ENCODE results near the gene TSC22D2.

TSC22D2 gene

DNA sequence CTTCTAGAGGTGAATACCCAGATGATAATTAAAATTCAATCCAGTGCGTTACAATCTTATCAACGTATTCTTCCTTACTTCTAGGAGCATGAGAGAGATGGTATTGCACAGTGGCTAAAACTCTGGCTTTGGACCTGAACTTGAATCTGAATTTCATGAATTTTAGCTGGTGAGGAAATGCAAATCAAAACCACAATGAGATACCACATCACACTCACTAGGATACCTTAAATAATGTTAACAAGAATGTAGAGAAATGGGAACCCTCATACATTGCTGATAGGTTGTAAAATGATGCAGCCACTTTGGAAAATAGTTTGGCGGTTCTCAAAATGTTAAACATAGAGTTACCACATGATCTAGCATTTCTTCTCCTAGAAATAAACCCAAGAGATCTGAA lies 47.1 kb upstream of the TSC22D2 start:
- TF ChIP-seq CSDC2 (CRISPR knock-in tag; IDR thresholded peaks at IDR 0.05) (no peak), GLIS3 (CRISPR knock-in tag; IDR thresholded peaks at IDR 0.05) (no peak), TCF4 (CRISPR knock-in tag; IDR thresholded peaks at IDR 0.05; ENCODE audit: borderline replicate concordance) (no peak), TSHZ2 (CRISPR knock-in tag; IDR thresholded peaks at IDR 0.05) (no peak), ZC3H10 (CRISPR knock-in tag; IDR thresholded peaks at IDR 0.05) (no peak), OSR1 (CRISPR knock-in tag; IDR thresholded peaks at IDR 0.05) (no peak), BACH2 (CRISPR knock-in tag; IDR thresholded peaks at IDR 0.05; ENCODE audit: borderline replicate concordance) (no peak), PPARA (CRISPR knock-in tag; IDR thresholded peaks at IDR 0.05; ENCODE audit: borderline replicate concordance) (no peak), SNAI2 (CRISPR knock-in tag; IDR thresholded peaks at IDR 0.05) (no peak), ZNF70 (CRISPR knock-in tag; IDR thresholded peaks at IDR 0.05) (no peak), ZFP30 (CRISPR knock-in tag; IDR thresholded peaks at IDR 0.05) (no peak), TOX (CRISPR knock-in tag; IDR thresholded peaks at IDR 0.05; ENCODE audit: borderline replicate concordance) (no peak), ARNTL (CRISPR knock-in tag; IDR thresholded peaks at IDR 0.05; ENCODE audit: borderline replicate concordance, low read depth) (no peak), ESRRG (CRISPR knock-in tag; IDR thresholded peaks at IDR 0.05) (no peak)
- ATAC-seq, result no peak

DNA sequence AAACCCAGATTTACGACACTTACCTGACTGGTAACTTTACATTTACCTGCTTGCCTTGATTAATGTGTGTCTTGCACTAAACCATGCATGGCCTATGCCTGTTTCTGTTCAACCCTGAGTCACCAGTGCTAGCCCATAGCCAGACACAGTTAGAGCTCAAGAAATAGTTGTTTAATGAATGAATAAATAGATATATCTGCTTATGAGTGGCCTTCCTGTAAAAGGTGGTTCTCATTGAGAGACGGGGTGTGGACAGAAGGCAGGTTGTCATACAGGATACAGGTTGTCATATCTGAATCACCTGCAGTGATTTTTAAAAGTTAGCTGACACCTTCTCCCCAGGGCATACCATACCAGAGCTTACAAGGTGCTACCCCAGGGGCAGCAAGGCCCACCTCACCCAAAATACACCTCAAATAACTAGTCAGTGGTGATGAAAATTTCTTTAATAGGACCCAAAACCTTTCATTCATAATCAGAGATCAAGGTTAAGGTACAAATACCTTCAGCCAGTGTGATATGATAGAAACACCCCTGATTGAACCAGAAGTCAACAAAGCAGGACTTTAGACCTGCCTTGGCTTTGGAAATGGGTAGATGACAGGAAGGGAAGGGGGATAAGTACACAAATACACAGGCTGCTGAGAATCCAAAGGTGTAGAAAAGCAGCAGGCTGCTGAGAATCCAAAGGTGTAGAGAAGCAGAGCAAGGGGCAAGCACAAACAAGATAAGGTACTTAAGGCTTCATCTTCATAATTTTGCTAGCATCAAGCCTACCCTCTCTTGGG lies 45.4 kb upstream of the TSC22D2 start:
- no peak for ATAC-seq

GRCh38 chr3:150363420-150363819 lies 44.7 kb upstream of the TSC22D2 start:
- ATAC-seq, result no peak
- TF ChIP-seq TSHZ2 (CRISPR knock-in tag; IDR thresholded peaks at IDR 0.05), result no peak
- TF ChIP-seq, protein P1, sequence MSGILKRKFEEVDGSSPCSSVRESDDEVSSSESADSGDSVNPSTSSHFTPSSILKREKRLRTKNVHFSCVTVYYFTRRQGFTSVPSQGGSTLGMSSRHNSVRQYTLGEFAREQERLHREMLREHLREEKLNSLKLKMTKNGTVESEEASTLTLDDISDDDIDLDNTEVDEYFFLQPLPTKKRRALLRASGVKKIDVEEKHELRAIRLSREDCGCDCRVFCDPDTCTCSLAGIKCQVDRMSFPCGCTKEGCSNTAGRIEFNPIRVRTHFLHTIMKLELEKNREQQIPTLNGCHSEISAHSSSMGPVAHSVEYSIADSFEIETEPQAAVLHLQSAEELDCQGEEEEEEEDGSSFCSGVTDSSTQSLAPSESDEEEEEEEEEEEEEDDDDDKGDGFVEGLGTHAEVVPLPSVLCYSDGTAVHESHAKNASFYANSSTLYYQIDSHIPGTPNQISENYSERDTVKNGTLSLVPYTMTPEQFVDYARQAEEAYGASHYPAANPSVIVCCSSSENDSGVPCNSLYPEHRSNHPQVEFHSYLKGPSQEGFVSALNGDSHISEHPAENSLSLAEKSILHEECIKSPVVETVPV (CRISPR knock-in tag; IDR thresholded peaks at IDR 0.05), result no peak
- no peak for TF ChIP-seq ZNF70 (CRISPR knock-in tag; IDR thresholded peaks at IDR 0.05)
- TF ChIP-seq ZNF8 (CRISPR knock-in tag; IDR thresholded peaks at IDR 0.05), result no peak
- TF ChIP-seq, protein P2, sequence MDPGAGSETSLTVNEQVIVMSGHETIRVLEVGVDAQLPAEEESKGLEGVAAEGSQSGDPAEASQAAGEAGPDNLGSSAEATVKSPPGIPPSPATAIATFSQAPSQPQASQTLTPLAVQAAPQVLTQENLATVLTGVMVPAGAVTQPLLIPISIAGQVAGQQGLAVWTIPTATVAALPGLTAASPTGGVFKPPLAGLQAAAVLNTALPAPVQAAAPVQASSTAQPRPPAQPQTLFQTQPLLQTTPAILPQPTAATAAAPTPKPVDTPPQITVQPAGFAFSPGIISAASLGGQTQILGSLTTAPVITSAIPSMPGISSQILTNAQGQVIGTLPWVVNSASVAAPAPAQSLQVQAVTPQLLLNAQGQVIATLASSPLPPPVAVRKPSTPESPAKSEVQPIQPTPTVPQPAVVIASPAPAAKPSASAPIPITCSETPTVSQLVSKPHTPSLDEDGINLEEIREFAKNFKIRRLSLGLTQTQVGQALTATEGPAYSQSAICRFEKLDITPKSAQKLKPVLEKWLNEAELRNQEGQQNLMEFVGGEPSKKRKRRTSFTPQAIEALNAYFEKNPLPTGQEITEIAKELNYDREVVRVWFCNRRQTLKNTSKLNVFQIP (CRISPR knock-in tag; IDR thresholded peaks at IDR 0.05; ENCODE audit: borderline replicate concordance, low read depth), result no peak
- TF ChIP-seq OSR1 (CRISPR knock-in tag; IDR thresholded peaks at IDR 0.05), result no peak
- TF ChIP-seq TCF4 (CRISPR knock-in tag; IDR thresholded peaks at IDR 0.05; ENCODE audit: borderline replicate concordance), result no peak
- no peak for TF ChIP-seq PPARA (CRISPR knock-in tag; IDR thresholded peaks at IDR 0.05; ENCODE audit: borderline replicate concordance)
- no peak for TF ChIP-seq ARNTL (CRISPR knock-in tag; IDR thresholded peaks at IDR 0.05; ENCODE audit: borderline replicate concordance, low read depth)
- no peak for TF ChIP-seq RARB (CRISPR knock-in tag; IDR thresholded peaks at IDR 0.05)
- TF ChIP-seq GLIS3 (CRISPR knock-in tag; IDR thresholded peaks at IDR 0.05), result no peak
- TF ChIP-seq CSDC2 (CRISPR knock-in tag; IDR thresholded peaks at IDR 0.05), result no peak
- TF ChIP-seq ZFP3 (CRISPR knock-in tag; IDR thresholded peaks at IDR 0.05), result no peak
- no peak for TF ChIP-seq ESRRG (CRISPR knock-in tag; IDR thresholded peaks at IDR 0.05)

More for the DNA sequence above, 45.4 kb upstream of the TSC22D2 start:
- TF ChIP-seq ESRRG (CRISPR knock-in tag; IDR thresholded peaks at IDR 0.05) (no peak), ZNF8 (CRISPR knock-in tag; IDR thresholded peaks at IDR 0.05) (no peak), TOX (CRISPR knock-in tag; IDR thresholded peaks at IDR 0.05; ENCODE audit: borderline replicate concordance) (no peak), ZC3H10 (CRISPR knock-in tag; IDR thresholded peaks at IDR 0.05) (no peak), OSR1 (CRISPR knock-in tag; IDR thresholded peaks at IDR 0.05) (no peak), TCF4 (CRISPR knock-in tag; IDR thresholded peaks at IDR 0.05; ENCODE audit: borderline replicate concordance) (no peak), ISL1 (CRISPR knock-in tag; IDR thresholded peaks at IDR 0.05) (no peak), CSDC2 (CRISPR knock-in tag; IDR thresholded peaks at IDR 0.05) (no peak), ZNF565 (CRISPR knock-in tag; conservative IDR thresholded peaks at IDR 0.05; ENCODE audit: low read depth) (no peak)
- TF ChIP-seq, protein P2 (CRISPR knock-in tag; IDR thresholded peaks at IDR 0.05; ENCODE audit: borderline replicate concordance, low read depth), result no peak
- TF ChIP-seq, protein P1 (CRISPR knock-in tag; IDR thresholded peaks at IDR 0.05), result no peak
